ENCODE data around the gene DGKZ. TPM values are rescaled to one million over a fixed set of nuclear protein-coding genes. Genes with fewer than 3 reads are reported as not detected.

DGKZ gene
- total and polyA plus RNA-seq, 10 of the 15 experiments (the other 5 are each of a cell fraction or from before 2014, with no cell fraction given): 0.50 to 78.4 (median 39.5) TPM

GRCh38 chr11:46367244-46367915 is 20.1 kb downstream of the DGKZ start:
- Histone ChIP-seq H3K79me2 (ENCODE audit: control insufficient read depth, insufficient read depth, low read length) (peaks cover 7% of the 10 kb centered on the region), H4K20me1 (ENCODE audit: control insufficient read depth, insufficient read depth) (no peaks in the 10 kb centered on the region), H3K4me1 (ENCODE audit: control insufficient read depth, insufficient read depth, low read length) (peaks cover 7% of the 10 kb centered on the region), H3K9me3 (replicated peaks; ENCODE audit: control insufficient read depth, insufficient read depth, low read length) (no peaks in the 10 kb centered on the region), H3K36me3 (ENCODE audit: control insufficient read depth in 2 of 2, insufficient read depth in 2 of 2, low read length in 1 of 2) (peaks cover 9 to 24% of the 10 kb centered on the region in 2 experiments; a peak in 3 of 4 replicates), H3K27me3 (replicated peaks in 1 of 2; ENCODE audit: control insufficient read depth in 2 of 2, insufficient read depth in 2 of 2, low read length in 1 of 2) (no peaks in the 10 kb centered on the region), H2AFZ (ENCODE audit: control insufficient read depth, low read depth, low read length) (no peak overlapping the region), H3K27ac (ENCODE audit: control insufficient read depth, insufficient read depth) (no peak overlapping the region), H3K4me3 (no peak overlapping the region), H3K9ac (ENCODE audit: control insufficient read depth, insufficient read depth, low read length) (no peak overlapping the region), H3K4me2 (ENCODE audit: control insufficient read depth, insufficient read depth) (no peak overlapping the region)
- intact Hi-C loops (cut with micrococcal nuclease; ENCODE audit: unreplicated experiment) (loop anchor here (1.0 to 5.0 kb wide), 2 partner anchors 20 to 130 kb away; partner anchors contain the start of gene DGKZ), in situ Hi-C loops (cut with MboI) (no loop called here)
- RAD21 ChIA-PET (ENCODE audit: unreplicated experiment): interaction anchor here (1.7 to 2.3 kb wide), 2 partner anchors 12 to 15 kb away, joined by 3 to 11 read pairs; no protein-coding TSS in a partner anchor
- SMC1A ChIA-PET (ENCODE audit: uncharacterized antibody, unreplicated experiment): interaction anchor here (5.5 kb wide), 1 partner anchor 15 kb away, joined by 32 read pairs; no protein-coding TSS in a partner anchor
- FAIRE-seq: peak; percentile 73
- 36% methylated on average over 22 of the region's 32 CpGs for WGBS (ENCODE audit: insufficient coverage, insufficient replicate concordance, low lambda C conversion rate, missing lambda C conversion rate)
- CTCF ChIA-PET: interaction anchor here (0.8 to 15.2 kb wide), 6 partner anchors 10 to 182 kb away, joined by 3 to 423 read pairs (median 4); partner anchors contain the start of gene DGKZ
- DNase-seq (ENCODE audit: low read depth, low spot score): no peak
- POLR2A ChIA-PET: interaction anchor here (1.2 kb wide), 1 partner anchor 15 kb away, joined by 3 read pairs; no protein-coding TSS in a partner anchor
- no TSS peak for BruUV-seq (replicated peaks)
- peak; percentile 92 for ATAC-seq
- peak; percentile 55; the same call in 1 of the 2 replicates for TF ChIP-seq HDGF (IDR thresholded peaks at IDR 0.05)
- peak; percentile 53 for TF ChIP-seq IKZF1 (conservative IDR thresholded peaks at IDR 0.05)
- no peak for TF ChIP-seq CHD2 (IDR thresholded peaks at IDR 0.05; ENCODE audit: borderline replicate concordance, low read depth, low read length)
- TF ChIP-seq SMC3 (IDR thresholded peaks at IDR 0.05; ENCODE audit: borderline replicate concordance, low read length): peak; percentile 72
- TF ChIP-seq RAD21 (IDR thresholded peaks at IDR 0.05; ENCODE audit: insufficient read depth, low read depth, low read length): peak; percentile 62
- peak; percentile 31; the same call in 1 of the 2 replicates for TF ChIP-seq YY1 (IDR thresholded peaks at IDR 0.05; ENCODE audit: low read depth, low read length)
- TF ChIP-seq NR2C2 (IDR thresholded peaks at IDR 0.05; ENCODE audit: borderline replicate concordance, control insufficient read depth, insufficient read length, low read depth): no peak
- no peak for TF ChIP-seq JUNB (IDR thresholded peaks at IDR 0.05)
- TF ChIP-seq, protein P1, sequence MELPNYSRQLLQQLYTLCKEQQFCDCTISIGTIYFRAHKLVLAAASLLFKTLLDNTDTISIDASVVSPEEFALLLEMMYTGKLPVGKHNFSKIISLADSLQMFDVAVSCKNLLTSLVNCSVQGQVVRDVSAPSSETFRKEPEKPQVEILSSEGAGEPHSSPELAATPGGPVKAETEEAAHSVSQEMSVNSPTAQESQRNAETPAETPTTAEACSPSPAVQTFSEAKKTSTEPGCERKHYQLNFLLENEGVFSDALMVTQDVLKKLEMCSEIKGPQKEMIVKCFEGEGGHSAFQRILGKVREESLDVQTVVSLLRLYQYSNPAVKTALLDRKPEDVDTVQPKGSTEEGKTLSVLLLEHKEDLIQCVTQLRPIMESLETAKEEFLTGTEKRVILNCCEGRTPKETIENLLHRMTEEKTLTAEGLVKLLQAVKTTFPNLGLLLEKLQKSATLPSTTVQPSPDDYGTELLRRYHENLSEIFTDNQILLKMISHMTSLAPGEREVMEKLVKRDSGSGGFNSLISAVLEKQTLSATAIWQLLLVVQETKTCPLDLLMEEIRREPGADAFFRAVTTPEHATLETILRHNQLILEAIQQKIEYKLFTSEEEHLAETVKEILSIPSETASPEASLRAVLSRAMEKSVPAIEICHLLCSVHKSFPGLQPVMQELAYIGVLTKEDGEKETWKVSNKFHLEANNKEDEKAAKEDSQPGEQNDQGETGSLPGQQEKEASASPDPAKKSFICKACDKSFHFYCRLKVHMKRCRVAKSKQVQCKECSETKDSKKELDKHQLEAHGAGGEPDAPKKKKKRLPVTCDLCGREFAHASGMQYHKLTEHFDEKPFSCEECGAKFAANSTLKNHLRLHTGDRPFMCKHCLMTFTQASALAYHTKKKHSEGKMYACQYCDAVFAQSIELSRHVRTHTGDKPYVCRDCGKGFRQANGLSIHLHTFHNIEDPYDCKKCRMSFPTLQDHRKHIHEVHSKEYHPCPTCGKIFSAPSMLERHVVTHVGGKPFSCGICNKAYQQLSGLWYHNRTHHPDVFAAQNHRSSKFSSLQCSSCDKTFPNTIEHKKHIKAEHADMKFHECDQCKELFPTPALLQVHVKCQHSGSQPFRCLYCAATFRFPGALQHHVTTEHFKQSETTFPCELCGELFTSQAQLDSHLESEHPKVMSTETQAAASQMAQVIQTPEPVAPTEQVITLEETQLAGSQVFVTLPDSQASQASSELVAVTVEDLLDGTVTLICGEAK (IDR thresholded peaks at IDR 0.05; ENCODE audit: borderline replicate concordance): no peak
- TF ChIP-seq NFXL1 (IDR thresholded peaks at IDR 0.05; ENCODE audit: borderline replicate concordance): no peak
- peak; percentile 54 for TF ChIP-seq RUNX3 (IDR thresholded peaks at IDR 0.05; ENCODE audit: low read length)
- TF ChIP-seq CTCF (IDR thresholded peaks at IDR 0.05 in 2 of 3, conservative IDR thresholded peaks at IDR 0.05 in 1 of 3; ENCODE audit: control insufficient read depth in 2 of 3, extremely low read depth in 1 of 3, insufficient read depth in 1 of 3, low read depth in 3 of 3, low read length in 3 of 3): peak; percentile 77 to 94 (median 80)
- no peak for TF ChIP-seq KDM1A (IDR thresholded peaks at IDR 0.05; ENCODE audit: borderline replicate concordance)
- no peak for TF ChIP-seq WRNIP1 (IDR thresholded peaks at IDR 0.05; ENCODE audit: borderline replicate concordance, low read depth, low read length)
- TF ChIP-seq POLR2AphosphoS2 (IDR thresholded peaks at IDR 0.05; ENCODE audit: low read depth, low read length): no peak
- peak; percentile 47; the same call in 1 of the 2 replicates for TF ChIP-seq RB1 (IDR thresholded peaks at IDR 0.05; ENCODE audit: borderline replicate concordance)
- no peak for TF ChIP-seq CREM (IDR thresholded peaks at IDR 0.05; ENCODE audit: low read depth)
- no peak for TF ChIP-seq SREBF1 (IDR thresholded peaks at IDR 0.05; ENCODE audit: low read length)
- peak; percentile 61; the same call in 1 of the 2 replicates for TF ChIP-seq SMARCA5 (IDR thresholded peaks at IDR 0.05)

All from GM12878 (cell line).